NK-92 (cell line): ENCODE results near the gene TC2N.
"Not testable (repeated sequence)": the region's sequence is repeated elsewhere in the genome, so short reads cannot be mapped to it uniquely, and the experiment has no call there.

Experiments
- DNase-seq: peaks from one replicate; lab custom pipeline; 2025; ENCODE audit not compliant: unreplicated experiment; lab: John Stamatoyannopoulos, UW

Gene TC2N

DNA sequence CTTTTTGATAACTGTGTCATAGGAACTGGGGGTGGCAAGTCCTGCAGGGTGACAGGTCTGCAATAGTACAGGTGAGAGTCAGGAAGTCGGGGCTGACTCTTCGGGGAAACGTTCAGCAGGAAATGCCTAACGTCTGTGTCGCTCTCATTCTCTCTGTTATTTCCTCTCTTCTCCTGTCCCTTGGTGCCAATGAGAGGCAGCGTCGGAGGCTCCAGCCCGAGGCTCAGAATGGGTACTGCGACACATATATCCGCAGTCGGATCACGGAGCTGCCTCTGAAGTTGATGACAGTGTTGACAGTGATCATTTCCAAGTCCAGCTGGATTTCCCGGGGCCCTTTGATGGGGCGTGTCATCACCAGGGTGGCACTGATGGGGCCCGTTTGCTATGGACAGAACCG, 2.7 kb upstream of the TC2N start:
- DNase-seq = no peak

GRCh38 chr14:91869556-91869955, 2.2 kb upstream of the TC2N start:
- DNase-seq = no peak

DNA sequence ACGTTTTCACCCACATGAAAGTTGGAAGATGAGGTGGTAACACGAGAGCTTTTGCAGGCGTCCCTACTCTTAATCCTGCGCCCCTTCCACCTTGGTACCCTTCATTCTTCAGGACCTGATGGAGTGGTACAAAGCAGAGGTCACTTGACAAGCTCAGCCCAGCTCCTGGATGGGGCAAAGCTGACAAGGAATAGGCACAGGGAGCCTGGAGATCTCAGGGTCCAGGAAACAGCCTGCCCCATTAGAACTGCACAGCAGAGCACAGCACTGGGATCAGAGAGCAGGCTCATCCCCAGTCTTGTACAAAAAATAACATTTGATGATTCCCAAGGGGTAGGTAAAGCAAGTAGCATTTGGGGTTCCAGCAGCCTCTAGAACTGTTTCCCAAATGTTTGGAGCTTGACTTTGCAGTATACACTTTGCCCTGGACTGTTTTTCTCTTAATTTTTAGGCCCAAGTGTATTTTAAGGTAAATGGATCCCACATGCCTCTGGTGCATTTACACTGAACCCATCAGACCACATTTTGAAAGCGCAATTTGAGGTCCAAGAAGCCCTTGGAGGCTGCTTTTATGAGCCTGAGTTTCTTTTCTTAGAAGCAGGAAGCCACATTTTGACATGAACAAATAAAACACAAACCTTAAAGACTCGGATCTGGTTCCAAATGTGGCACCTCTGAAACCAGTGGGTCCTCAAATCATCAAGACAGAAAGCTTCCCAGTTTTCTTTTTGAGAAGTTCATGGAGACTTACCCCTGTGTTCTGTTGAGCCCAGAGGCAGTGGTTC, 633 bp downstream of the TC2N start:
- no peak for DNase-seq

GRCh38 chr14:91866061-91866460, 1.3 kb downstream of the TC2N start:
- no peak for DNase-seq

- DNase-seq = no peak
These were observed 4.9 kb downstream of the TC2N start for GRCh38 chr14:91862417-91862816.

DNA sequence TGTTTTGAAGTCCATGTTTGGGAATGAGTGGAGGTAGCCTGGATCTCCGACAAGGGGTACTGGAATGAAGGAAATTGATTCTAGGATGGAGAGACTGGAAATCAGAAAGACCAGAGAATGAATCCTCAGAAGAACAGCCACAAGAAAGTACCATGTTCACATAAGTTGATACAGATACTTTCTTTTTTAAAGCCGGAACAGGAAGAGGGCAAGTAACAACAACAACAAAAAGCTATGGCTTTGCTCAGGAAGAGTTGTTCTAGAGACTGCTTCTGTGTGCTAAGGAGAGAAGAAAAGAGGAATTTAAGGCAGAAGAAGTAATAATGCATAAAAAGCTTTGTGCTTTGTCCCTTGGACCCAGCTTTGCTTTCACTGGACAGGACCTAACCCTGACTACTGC, 6.2 kb downstream of the TC2N start:
- no peak for DNase-seq

GRCh38 chr14:91860238-91860637, 7.1 kb downstream of the TC2N start:
- no peak for DNase-seq

DNA sequence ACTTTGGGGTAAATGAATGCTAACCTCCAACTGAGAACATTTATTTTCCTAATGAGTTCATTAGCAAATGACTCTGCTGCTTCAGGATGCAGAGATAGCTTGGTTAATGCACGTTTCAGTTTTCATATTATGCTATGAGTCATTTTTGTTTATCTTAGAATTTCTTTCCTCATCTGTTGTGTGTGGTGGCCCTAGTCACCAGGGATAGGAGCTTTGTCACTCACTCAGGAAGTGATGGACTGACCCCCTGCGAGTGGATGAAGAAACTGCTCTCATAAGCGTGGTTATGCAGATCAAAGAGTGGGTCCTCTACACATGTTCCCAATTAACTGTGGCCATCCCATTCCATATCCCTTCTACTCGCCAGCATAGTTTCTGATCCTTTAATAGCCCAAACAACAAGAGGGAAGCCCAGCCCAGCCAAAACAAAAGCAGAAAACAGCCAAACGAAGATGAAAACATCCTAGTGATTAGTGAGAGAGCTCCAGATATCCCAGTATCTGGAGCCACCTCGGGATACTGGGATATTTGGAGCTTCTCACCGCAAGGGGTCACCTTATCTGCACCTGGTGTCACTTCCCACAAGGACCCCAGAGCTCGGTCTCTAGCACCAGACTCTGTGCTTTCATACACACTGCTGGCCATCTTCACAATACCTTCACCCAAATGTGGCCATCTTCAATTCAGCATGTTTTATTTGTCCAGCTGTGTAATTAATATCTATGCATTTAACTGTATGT, 8.6 kb downstream of the TC2N start:
- DNase-seq = no peak

- no peak for DNase-seq
These were observed 9.7 kb downstream of the TC2N start for GRCh38 chr14:91857614-91858013.

DNA sequence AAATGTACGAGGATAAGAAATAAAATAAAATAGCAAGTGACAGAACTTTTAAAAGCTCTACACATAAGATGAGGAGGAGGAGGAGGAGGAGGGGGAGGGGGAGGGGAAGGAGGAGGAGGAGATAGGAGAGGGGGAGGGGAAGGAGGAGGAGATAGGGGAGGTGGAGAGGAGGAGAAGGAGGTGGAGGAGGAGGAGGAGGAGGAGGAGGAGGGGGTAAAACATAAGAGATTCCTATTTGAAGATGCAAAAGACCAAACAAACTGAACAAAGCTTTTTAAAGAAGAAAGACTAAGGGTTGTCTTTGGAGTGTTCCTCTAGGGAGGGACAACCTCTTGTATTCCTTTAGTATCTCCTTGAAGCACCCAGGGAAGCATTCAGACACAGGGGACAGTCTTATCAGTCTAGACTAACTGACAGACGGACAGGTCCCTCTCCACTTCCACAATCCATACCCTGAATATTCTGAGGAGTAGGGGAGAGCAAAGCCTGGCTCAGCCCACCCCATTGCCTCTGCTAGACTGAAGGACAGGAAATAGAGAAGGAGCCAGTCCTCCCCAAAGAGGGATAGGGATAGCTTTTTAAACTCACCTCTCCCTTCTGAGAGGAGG, 12.9 kb downstream of the TC2N start:
- no peak for DNase-seq

DNA sequence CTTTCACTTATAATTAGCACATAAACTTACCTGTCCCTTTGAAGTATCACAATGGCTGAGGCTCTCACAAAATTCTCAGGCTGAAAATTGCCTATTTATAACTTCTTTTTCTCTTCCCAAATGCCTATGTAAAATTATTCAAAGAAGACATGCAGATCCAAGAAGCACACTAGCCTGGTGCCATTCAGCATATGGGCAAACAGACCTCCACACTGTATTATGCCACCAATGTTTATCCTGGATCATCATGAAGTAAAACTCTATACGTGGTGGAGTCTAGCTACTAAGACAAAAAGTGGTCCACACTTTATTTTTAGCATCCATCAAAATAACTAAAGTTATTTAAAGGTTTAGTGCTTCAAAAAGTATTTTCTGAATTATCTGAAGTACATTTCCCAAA, 15.8 kb downstream of the TC2N start:
- no peak for DNase-seq

DNA sequence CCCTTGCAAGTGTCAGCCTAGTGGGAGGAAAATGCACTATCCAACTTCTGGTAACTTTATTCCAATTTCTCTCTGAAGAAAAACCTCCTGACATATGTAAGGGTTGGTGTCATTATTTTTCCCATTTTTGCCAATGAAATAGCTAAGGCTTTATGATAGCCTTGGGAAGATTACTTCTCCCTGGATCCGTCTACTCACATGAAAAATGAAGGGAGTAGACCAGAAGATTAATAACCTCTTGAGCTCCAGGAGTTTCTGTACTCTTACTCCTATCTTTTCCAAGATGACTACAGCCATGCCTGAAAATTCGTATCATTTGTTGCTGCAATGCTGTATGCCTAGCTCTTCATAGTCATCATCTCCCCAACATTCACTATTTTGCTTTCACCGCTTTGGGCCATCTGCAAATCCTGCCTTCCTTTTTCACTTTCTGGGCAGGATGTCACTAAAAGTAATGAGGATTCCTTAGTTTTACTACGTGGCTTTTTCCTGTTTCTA, 18.8 kb downstream of the TC2N start:
- no peak for DNase-seq

DNA sequence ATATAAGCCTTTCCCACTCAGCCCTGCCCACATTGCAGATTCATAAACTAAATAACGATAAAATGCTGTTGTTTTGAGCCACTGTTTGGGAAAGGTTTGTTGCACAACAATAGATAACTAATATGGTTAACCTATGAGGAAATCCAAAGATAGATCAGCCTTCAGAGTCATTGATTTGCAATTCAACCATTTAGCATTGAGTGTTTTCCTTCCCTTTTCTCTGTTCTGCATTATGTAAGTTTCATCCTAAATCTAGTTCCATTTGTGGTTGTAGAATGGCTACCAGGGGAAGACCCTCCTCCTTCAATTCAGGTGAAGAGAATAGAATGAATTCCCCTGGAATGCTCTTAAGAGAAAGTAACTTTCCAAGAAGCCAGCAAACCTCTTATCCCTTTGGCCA, 19.6 kb downstream of the TC2N start:
- DNase-seq = no peak

GRCh38 chr14:91845652-91846051, 21.7 kb downstream of the TC2N start:
- no peak for DNase-seq

DNA sequence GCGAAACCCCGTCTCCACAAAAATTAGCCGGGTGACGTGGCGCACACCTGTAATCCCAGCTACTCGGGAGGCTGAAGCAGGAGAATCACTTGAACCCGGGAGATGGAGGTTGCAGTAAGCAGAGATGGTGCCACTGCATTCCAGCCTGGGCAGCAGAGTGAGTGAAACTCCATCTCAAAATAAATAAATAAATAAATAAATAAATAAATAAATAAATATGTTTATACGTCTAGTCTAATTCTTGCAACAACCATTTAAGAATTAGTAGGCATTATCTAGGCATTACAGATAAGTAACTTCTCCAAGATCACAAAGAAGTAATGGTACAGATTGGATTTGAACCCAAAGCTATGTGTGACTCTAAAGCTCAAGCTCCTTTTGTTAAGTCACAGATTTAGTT, 22.3 kb downstream of the TC2N start:
- DNase-seq = not testable (repeated sequence)

GRCh38 chr14:91844029-91844428, 23.3 kb downstream of the TC2N start:
- no peak for DNase-seq

DNA sequence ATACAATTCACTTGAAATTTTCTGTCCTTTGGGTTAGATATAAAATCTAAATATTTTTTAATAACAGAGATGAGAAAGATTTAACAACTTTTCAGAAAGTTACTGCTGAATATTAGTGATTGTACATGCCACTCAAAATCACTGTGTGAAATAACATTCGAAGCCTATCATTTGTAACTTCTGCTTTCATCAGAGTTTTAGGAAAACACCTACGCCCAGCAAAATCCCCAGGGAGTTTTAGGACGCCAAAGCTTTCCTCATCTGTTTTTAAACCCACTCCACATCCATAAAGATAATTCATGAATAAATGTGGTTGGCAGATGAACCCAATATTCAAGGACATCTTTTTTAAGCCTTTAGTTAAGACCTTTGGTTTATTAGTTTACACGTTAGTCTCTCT, 23.9 kb downstream of the TC2N start:
- DNase-seq = no peak

GRCh38 chr14:91841065-91841464, 26.3 kb downstream of the TC2N start:
- no peak for DNase-seq

DNA sequence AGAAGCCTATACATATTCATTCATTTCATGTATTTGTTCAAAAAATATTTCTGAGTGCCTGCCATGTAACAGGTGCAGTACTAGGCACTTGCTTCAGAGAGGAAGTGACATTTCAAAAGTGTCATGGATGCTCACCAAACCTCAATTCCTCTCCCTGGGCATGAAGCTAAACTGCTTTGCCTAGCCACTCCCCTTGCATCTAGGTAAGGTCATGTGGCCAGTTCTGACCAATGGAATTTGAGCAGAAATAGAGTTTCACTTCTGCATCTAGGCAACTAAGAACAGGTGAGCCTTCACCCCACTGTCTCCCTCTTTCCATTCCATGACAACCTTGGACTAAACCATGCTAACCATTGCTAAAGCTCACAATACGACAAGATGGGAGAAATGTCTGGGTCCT, 27.6 kb downstream of the TC2N start:
- no peak for DNase-seq

GRCh38 chr14:91837076-91837475, 30.3 kb downstream of the TC2N start:
- no peak for DNase-seq

DNA sequence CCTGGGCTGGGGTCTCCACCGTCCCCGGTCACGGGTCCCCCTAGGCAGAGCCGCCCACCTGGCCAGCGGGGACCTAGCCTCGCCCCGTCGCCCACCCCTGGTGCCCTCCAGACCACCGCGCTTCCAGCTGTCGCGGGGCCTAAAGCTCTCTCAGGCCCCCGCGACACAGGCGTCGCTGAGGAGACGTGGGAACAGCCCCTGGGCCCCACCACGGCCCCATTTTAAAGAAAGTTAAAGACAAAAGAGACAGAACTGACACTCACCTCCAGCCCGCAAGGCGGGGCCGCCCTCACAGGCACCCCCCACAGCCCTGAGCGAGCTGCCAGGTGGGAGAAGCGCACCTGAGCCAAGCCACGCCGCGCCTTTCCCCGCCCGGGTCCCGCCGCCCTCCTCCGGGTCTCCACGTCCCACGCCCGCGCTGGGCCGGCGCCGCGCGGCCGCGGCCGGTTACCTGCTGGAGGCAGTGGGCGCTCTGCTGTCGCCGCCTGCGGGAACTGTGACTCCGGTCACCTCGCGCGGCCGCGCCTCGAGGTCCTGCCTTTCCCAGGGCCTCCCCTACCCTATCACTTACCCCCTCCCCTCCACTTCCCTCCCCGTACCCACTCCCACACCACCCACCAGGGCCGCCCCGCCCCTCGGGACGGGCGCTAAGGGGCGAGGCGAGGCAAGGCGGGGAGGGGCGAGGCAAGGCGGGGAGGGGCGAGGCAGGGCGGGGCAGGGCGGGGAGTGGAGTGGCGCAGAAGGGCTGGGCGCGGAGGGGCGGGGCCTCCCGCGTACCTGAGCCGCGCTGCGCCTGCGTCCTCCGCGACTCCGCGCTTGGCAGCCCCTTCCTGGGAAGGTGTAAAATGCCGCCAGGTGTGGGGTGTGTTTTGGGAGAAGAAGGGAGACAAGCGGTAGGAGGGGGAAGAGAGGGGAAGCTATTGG, 31.2 kb downstream of the TC2N start:
- DNase-seq = peak; percentile 28
